ENCODE results near the gene PSMA7.

DNA sequence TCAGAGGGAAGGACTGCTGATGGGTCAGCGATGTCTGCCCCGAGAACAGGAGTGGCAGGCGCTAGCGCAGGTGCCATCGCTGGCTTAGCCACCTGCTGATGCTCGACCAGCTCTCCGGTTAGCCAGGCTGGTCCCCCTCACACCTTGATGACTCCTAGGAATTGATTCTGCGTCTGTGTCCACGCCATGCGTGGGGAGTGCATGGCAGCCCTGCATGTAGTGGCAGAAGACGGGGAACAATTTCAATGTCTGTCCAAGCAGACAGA, 7.0 kb upstream of the PSMA7 start:
- TF ChIP-seq, protein P1, sequence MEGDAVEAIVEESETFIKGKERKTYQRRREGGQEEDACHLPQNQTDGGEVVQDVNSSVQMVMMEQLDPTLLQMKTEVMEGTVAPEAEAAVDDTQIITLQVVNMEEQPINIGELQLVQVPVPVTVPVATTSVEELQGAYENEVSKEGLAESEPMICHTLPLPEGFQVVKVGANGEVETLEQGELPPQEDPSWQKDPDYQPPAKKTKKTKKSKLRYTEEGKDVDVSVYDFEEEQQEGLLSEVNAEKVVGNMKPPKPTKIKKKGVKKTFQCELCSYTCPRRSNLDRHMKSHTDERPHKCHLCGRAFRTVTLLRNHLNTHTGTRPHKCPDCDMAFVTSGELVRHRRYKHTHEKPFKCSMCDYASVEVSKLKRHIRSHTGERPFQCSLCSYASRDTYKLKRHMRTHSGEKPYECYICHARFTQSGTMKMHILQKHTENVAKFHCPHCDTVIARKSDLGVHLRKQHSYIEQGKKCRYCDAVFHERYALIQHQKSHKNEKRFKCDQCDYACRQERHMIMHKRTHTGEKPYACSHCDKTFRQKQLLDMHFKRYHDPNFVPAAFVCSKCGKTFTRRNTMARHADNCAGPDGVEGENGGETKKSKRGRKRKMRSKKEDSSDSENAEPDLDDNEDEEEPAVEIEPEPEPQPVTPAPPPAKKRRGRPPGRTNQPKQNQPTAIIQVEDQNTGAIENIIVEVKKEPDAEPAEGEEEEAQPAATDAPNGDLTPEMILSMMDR (optimal IDR thresholded peaks at IDR 0.05 in 1 of 3, IDR thresholded peaks at IDR 0.05 in 1 of 3, conservative IDR thresholded peaks at IDR 0.05 in 1 of 3; ENCODE audit: extremely low read depth in 1 of 3, insufficient read depth in 2 of 3, low read length in 3 of 3), result no peak
- no peak for TF ChIP-seq EZH2 (IDR thresholded peaks at IDR 0.05; ENCODE audit: low read length)

Measured in keratinocyte (primary cell).